K562 (cell line): Measurements from ENCODE around the gene POGZ. TPM values are rescaled to one million over a fixed set of nuclear protein-coding genes. Genes with fewer than 3 reads are reported as not detected.

Experiments
- ATAC-seq: fragments of 200-7000 bp; cut with Tn5 transposase; 3 replicates; pipeline ENCODE4 v1.9.1; 2020; ENCODE audit warnings: moderate library complexity
- BruUV-seq: library from RNA; stranded (reverse); fragments of 400-500 nt; replicated peaks from 2 replicates; lab custom pipeline; 2021; lab: Mats Ljungman, UMichigan
- CTCF ChIA-PET: fragments of 300-600 bp; formaldehyde crosslinking; extraction: SDS; loops from one replicate; lab custom pipeline; 2021; ENCODE audit warnings: low intra/inter-chr PET ratio; lab: Yijun Ruan, JAX
- POLR2A ChIA-PET: fragments of 300-600, 350-650 bp; sonication (Branson Sonifier 250); formaldehyde crosslinking; extraction: SDS; loops from one replicate; lab custom pipeline; 2021; ENCODE audit warnings: antibody characterized with exemption, inconsistent platforms; lab: Yijun Ruan, JAX
- DNase-seq, 4 experiments: peaks; one replicate each; pipeline versions ENCODE4 v3.0.0 to v3.0.0-alpha.2; 2011 to 2018; ENCODE audit warnings: low spot score in 3 of 4, mixed read lengths in 3 of 4; ENCODE audit errors: extremely low read depth in 1 of 4
- FAIRE-seq: peaks from 2 replicates; lab custom pipeline; 2011; peaks lifted over from hg19 to GRCh38; lab: Jason Lieb, UNC
- H2AFZ ChIP-seq: 2 replicates; pipeline ENCODE4 v1.6.0; 2011; ENCODE audit warnings: low read depth, low read length, control low read depth, inconsistent platforms
- H3K27ac ChIP-seq: fragments of 200-600 bp; 3 replicates; pipeline ENCODE4 v1.8.0; 2011; ENCODE audit warnings: low read depth, mild to moderate bottlenecking, control low read depth, inconsistent platforms, low read length, moderate library complexity, mixed read lengths; ENCODE audit errors: extremely low read depth
- H3K27me3 ChIP-seq, 2 experiments: fragments of 300-600 bp in 1 of 2; 2 replicates in 1 of 2; 3 replicates in 1 of 2; pipeline versions ENCODE4 v1.6.0 to v1.8.0; 2011; ENCODE audit warnings: inconsistent platforms in 2 of 2, low read length in 2 of 2, mild to moderate bottlenecking in 1 of 2, mixed read lengths in 1 of 2, moderate library complexity in 1 of 2; ENCODE audit not compliant: control insufficient read depth in 2 of 2, insufficient read depth in 2 of 2
- H3K36me3 ChIP-seq: fragments of 300-600 bp; 3 replicates; pipeline ENCODE4 v1.8.0; 2011; ENCODE audit warnings: mild to moderate bottlenecking, low read length, inconsistent platforms; ENCODE audit not compliant: control insufficient read depth, insufficient read depth
- H3K4me1 ChIP-seq, 2 experiments: fragments of 200-600 bp in 1 of 2; replicated peaks in 1 of 2; 2 replicates in 1 of 2; 3 replicates in 1 of 2; pipeline versions ENCODE4 v1.5.1 to v1.8.0; 2011; ENCODE audit warnings: inconsistent platforms in 2 of 2, low read length in 2 of 2, mild to moderate bottlenecking in 1 of 2, mixed read lengths in 1 of 2, moderate library complexity in 1 of 2; ENCODE audit not compliant: control insufficient read depth in 2 of 2, insufficient read depth in 2 of 2
- H3K4me2 ChIP-seq: 2 replicates; pipeline ENCODE4 v1.6.1; 2011; ENCODE audit warnings: low read length, control low read depth, inconsistent platforms, mixed read lengths; ENCODE audit not compliant: insufficient read depth
- H3K4me3 ChIP-seq: fragments of 200-600 bp; sonication (generic), shearing (Covaris generic); 2 replicates; pipeline ENCODE4 v1.5.1; 2016; ENCODE audit warnings: control low read depth, inconsistent platforms
- H3K79me2 ChIP-seq: fragments of 200-600 bp; 3 replicates; pipeline ENCODE4 v1.8.0; 2011; ENCODE audit warnings: low read length, inconsistent platforms; ENCODE audit not compliant: control insufficient read depth, insufficient read depth
- H3K9ac ChIP-seq, 2 experiments: 2 replicates each; pipeline versions ENCODE4 v1.6.0 to v1.6.1; 2011; ENCODE audit warnings: low read depth in 2 of 2, low read length in 2 of 2, control low read depth in 1 of 2, inconsistent platforms in 1 of 2, mild to moderate bottlenecking in 1 of 2, mixed read lengths in 1 of 2; ENCODE audit not compliant: insufficient read depth in 1 of 2
- H3K9me1 ChIP-seq: one replicate; pipeline ENCODE4 v1.6.0; 2011; ENCODE audit warnings: inconsistent platforms, mild to moderate bottlenecking, low read length, moderate library complexity; ENCODE audit not compliant: control insufficient read depth, insufficient read depth
- H3K9me3 ChIP-seq: replicated peaks from 2 replicates; pipeline ENCODE4 v1.5.1; 2011; ENCODE audit warnings: low read depth, low read length, inconsistent platforms; ENCODE audit not compliant: control insufficient read depth, insufficient read depth
- H4K20me1 ChIP-seq: replicated peaks from 2 replicates; pipeline ENCODE4 v1.6.1; 2011; ENCODE audit warnings: low read length, inconsistent platforms, mixed read lengths; ENCODE audit not compliant: control insufficient read depth, insufficient read depth
- HDAC6 ChIP-seq: IDR thresholded peaks from 2 replicates; pipeline ENCODE4 v1.6.1; 2012; ENCODE audit warnings: low read depth, mild to moderate bottlenecking, control low read depth, inconsistent platforms, low read length, moderate library complexity
- RBM14 ChIP-seq: fragments of 200-400 bp; formaldehyde crosslinking; IDR thresholded peaks from 2 replicates; pipeline ENCODE4 v1.6.1; 2018; ENCODE audit warnings: low read depth, mild to moderate bottlenecking, low read length, moderate library complexity, borderline replicate concordance; ENCODE audit not compliant: insufficient read depth
- RBM25 ChIP-seq: fragments of 200-400 bp; formaldehyde crosslinking; IDR thresholded peaks from 2 replicates; pipeline ENCODE4 v1.6.1; 2018; ENCODE audit warnings: low read length, low read depth, moderate library complexity; ENCODE audit not compliant: severe bottlenecking
- SAFB ChIP-seq: fragments of 200-400 bp; formaldehyde crosslinking; IDR thresholded peaks from 2 replicates; pipeline ENCODE4 v1.6.1; 2017; ENCODE audit warnings: low read depth, low read length, borderline replicate concordance
- WGBS: fragments of 100-300 bp; shearing (Covaris generic); methylation state at CpG from one replicate; pipeline ENCODE4 v1.1.6; 2016; ENCODE audit warnings: low coverage, mixed read lengths; ENCODE audit not compliant: insufficient coverage; ENCODE audit errors: missing lambda C conversion rate; 5-methylcytosine and 5-hydroxymethylcytosine counted together
- in situ Hi-C: fragments of 300-500 bp; cut with MboI; formaldehyde crosslinking; loops from 4 replicates; pipeline ENCODE4 v1.15.0; 2018; ENCODE audit warnings: inconsistent platforms, mixed read lengths
- intact Hi-C: fragments of 100-400 bp; cut with micrococcal nuclease; formaldehyde crosslinking; loops from 2 replicates; pipeline ENCODE4 v1.14.2; 2022
- polyA plus RNA-seq, 8 experiments: library from polyadenylated mRNA; depleted of rRNA in 4 of 8; stranded (reverse) in 5 of 8; unstranded in 3 of 8; fragments of >200 nt; fragmentation: Nextera tagmentation in 2 of 8; fragmentation: Illumina TruSeq in 1 of 8; extraction: Ambion mirVana in 2 of 8; extraction: Trizol in 1 of 8; gene quantifications; 2 replicates each; pipeline versions ENCODE4 v1.2.1 to v1.2.3, GENCODE V29; 2011 to 2014; ENCODE audit warnings: inconsistent platforms in 1 of 8, missing spikeins in 1 of 8
- total RNA-seq, 7 experiments: library from RNA; depleted of rRNA in 6 of 7; stranded (reverse); fragments of >200 nt in 6 of 7; fragmentation: Illumina TruSeq in 2 of 7; extraction: Trizol in 2 of 7; gene quantifications; 2 replicates each; pipeline versions ENCODE4 v1.2.1 to v1.2.3, GENCODE V29; 2011 to 2021; ENCODE audit warnings: low replicate concordance in 1 of 7

POGZ gene
- total and polyA plus RNA-seq, 9 of the 15 experiments (the other 6 are each of a cell fraction or from before 2014, with no cell fraction given), result 9.4 to 40.6 (median 21.6) TPM

GRCh38 chr1:151447696-151448095, 11.6 kb downstream of the POGZ start:
- BruUV-seq, result no TSS peak
- H3K36me3 ChIP-seq, result peaks cover 4% of the 10 kb centered on the region; the same call in 1 of the 3 replicates
- TF ChIP-seq SAFB (no peak), RBM14 (no peak), RBM25 (no peak), HDAC6 (no peak)
- ChIA-PET POLR2A (interaction anchor here (0.7 to 2.5 kb wide), 7 partner anchors 11 to 315 kb away, joined by 3 to 5 read pairs (median 3); no protein-coding TSS in a partner anchor), CTCF (interaction anchor here (0.7 kb wide), 1 partner anchor 148 kb away, joined by 4 read pairs; no protein-coding TSS in a partner anchor)
- no peak overlapping the region for H2AFZ ChIP-seq
- in situ Hi-C loops, result loop anchor here (10.0 kb wide), 1 partner anchor 287 kb away; no protein-coding TSS in a partner anchor
- H3K4me1 ChIP-seq, result peaks cover 0 to 3% of the 10 kb centered on the region in 2 experiments; a peak in 2 of 5 replicates
- H3K79me2 ChIP-seq, result peaks cover 88% of the 10 kb centered on the region
- DNase-seq (no peak), ATAC-seq (no peak), FAIRE-seq (no peak)
- H3K4me2 ChIP-seq, result no peak overlapping the region
- H3K9me1 ChIP-seq, result no peaks in the 10 kb centered on the region
- peaks cover 4% of the 10 kb centered on the region for H4K20me1 ChIP-seq
- no peaks in the 10 kb centered on the region for H3K27me3 ChIP-seq
- H3K9ac ChIP-seq, result no peak overlapping the region
- WGBS, result 6% methylated on average over 2 of the region's 2 CpGs
- H3K4me3 ChIP-seq, result no peak overlapping the region
- intact Hi-C loops, result no loop called here
- no peaks in the 10 kb centered on the region for H3K9me3 ChIP-seq
- H3K27ac ChIP-seq, result no peak overlapping the region
